Lung microvascular endothelial cell (primary cell): ENCODE results near the gene CBFB. TPM values are rescaled to one million over a fixed set of nuclear protein-coding genes. Genes with fewer than 3 reads are reported as not detected.
"Not testable (repeated sequence)": the region's sequence is repeated elsewhere in the genome, so short reads cannot be mapped to it uniquely, and the experiment has no call there.

ENCODE experiments used
- DNase-seq, 2 donors: peaks; one replicate each; pipeline versions ENCODE4 v3.0.0 to v3.0.0-alpha.2; 2010; ENCODE audit warnings: low read depth in 2 of 2
- total RNA-seq: library from RNA; depleted of rRNA; stranded (reverse); fragments of >200 nt; gene quantifications from 2 replicates; pipeline ENCODE4 v1.2.1, GENCODE V29; 2014

Gene CBFB
- 35.9 and 40.8 TPM in 2 replicates for total RNA-seq

- DNase-seq = peak; percentile 93 to 94
Measured at GRCh38 chr16:67028696-67029253, at the start of gene CBFB. CBFB (plus strand) TSS chr16:67029149; CDS start chr16:67029408, 259 bp downstream.

GRCh38 chr16:66983033-66983432 lies 45.9 kb upstream of the CBFB start:
- DNase-seq = no peak

DNA sequence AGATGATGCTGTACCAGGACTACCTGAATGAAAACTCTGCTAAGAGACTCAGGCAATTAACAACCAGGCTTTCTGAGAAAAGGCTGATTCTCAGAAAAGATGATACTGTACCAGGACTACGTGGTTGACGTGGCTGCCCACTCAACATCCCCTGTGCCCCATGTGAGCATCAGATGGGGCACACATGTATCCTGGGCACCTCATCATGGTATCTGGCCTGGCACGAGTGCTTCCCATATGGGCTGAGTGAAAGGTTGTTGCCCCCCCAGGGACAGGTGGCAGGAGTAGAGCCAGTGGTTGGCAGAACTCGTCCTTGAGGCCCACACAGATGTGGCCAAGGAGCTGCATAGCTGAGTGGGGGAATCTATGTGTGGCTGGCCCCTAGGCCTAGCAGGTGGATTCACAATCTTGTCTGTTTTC lies 44.0 kb upstream of the CBFB start:
- no peak for DNase-seq

DNA sequence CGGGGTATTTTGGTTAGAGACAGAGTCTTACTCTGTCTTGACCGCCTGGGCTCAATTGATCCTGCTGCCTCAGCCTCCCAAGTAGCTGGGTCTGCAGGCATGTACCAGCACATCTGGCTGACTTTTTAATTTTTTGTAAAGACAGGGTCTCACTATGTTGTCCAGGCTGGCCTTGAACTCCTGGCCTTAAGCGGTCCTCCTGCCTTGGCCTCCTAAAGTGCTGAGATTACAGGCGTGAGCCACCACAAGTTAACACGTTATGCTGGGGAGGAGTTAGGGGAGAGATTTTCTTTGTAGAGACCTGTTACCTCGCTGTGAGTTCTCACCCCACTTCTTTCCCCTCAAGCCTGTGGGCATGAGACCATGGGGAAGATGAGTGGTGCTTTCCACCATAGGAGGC lies 42.4 kb upstream of the CBFB start:
- DNase-seq = no peak

GRCh38 chr16:66988197-66988788 lies 40.7 kb upstream of the CBFB start, which contains the start of gene CES4A:
CES4A (plus strand) TSS chr16:66988589; CDS start chr16:66988773, 184 bp downstream.
- no peak for DNase-seq

- DNase-seq = no peak
Measured at GRCh38 chr16:66991545-66992077, 37.3 kb upstream of the CBFB start.

DNA sequence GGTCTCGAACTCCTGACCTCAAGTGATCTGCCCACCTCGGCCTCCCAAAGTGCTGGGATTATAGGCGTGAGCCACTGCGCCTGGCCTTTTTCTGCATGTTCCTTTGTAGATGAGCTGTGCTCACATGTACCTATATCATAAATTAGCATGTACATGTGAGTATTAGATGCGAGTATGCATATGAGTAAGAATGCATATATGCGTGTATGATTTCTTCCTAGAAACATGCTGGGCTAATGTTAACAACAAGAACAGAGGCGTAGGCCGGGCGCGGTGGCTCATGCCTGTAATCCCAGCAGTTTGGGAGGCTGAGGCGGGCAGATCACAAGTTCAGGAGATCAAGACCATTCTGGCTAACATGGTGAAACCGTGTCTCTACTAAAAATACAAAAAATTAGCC lies 35.4 kb upstream of the CBFB start:
- not testable (repeated sequence) for DNase-seq

GRCh38 chr16:66996324-66996982 lies 32.5 kb upstream of the CBFB start:
- DNase-seq = peak; percentile 17 to 40

DNA sequence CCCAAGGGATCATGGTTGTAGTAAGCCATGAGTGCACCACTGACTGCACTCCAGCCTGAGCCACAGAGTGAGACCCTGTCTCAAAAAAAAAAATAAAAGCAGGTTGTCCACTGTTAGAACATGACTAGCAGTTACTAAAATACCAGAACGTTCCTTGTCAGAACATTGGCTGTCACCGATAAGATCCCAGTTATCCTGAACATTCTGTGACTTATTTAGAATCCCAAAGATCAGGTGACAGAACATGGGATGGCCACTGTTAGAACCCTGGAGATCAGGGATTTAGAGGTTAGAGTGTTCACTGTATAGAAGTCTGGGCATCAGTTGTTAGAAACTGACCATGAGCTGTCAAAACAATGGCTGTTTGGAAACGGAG lies 32.0 kb upstream of the CBFB start:
- DNase-seq = no peak

- DNase-seq = peak in 1 of 2 donors; percentile 46
Measured at GRCh38 chr16:67000384-67001351, 28.3 kb upstream of the CBFB start.

DNA sequence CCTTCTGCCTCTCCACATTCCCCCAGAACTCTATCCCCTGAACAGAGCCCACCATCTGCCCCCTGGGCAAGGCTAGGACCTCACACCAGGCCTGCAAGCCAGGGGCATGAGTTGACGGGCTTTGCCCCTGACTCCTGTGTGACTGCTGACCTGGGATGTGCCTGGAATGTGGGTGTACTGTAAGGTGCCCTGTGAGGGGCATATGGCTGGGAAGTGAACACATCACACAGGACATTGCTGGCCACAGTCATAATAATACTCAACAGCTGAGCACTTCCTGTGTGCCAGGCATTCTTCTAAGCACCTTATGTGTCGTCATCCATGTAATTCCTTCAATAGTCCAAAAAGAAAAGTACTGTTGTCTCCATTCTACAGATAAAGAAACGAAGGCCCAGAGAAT lies 27.2 kb upstream of the CBFB start:
- no peak for DNase-seq

- no peak for DNase-seq
Measured at GRCh38 chr16:67006930-67007658, 21.9 kb upstream of the CBFB start.

DNA sequence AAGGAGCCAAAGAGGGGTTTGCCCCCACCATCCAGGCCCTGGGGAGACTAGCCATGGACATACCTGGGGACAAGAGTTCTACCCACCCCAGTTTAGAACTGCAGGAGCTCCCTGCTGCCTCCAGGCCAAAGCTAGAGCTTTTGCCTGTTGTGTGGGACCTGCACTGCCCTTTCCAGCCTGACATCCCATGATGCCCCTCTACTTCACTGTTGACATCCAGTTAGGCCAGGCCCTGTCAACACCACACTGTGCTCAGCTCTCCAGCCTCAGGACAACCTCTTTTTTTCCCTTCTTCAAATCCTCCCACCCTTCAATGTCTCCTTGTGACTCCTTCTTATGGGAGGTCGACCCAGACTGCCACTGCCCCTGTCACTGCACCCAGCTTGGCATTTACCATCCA lies 19.8 kb upstream of the CBFB start:
- no peak for DNase-seq

DNA sequence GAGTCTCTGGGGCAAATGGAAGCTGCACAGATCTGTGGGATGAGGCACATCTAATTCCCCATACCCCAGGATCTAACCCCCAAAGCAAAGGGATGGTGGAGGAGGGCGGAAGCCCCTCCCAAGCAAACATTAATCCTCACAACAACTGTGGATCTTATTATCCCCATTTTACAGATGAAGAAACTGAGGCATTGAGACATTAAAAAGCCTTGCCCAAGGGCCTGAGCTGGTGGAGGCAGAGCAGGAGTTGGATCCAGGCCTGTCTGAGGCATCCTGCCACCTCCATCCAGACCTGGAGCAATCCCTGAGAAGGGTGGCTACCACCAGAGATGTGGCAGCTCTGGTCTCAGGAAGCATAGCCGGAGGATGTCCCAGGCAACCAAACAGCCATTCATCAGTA lies 17.7 kb upstream of the CBFB start:
- DNase-seq = no peak

DNA sequence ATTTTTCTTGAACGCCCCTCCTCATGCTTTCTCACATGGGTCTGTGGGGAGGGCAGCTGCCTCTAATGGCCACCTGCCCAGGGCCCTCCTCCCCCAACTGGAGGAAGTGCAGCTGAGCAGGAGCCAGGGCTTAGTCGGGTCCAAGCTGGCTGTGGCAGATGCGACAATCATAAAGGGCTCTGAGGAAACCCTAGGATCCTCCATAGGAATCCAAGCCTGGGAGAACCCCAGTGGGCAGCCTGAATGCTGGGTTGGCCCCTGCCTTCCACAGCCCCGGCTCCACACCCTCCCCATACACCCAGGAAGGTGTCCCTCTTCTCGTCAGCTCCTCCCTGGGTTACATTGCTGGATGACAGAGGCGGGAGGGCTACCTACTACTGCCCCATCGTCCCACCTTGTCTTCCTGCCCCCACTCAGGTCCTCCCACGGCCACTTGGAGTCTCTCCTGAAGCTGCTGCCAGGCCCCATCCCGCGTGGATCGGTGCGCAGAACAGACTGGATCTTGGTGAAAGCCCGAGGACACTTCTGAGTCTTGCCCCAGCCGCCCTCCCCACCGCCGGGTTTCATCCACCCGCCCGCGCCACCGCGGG lies 15.6 kb upstream of the CBFB start:
- no peak for DNase-seq

- peak; percentile 46 to 75 for DNase-seq
Measured at GRCh38 chr16:67013823-67014633, 14.9 kb upstream of the CBFB start.

DNA sequence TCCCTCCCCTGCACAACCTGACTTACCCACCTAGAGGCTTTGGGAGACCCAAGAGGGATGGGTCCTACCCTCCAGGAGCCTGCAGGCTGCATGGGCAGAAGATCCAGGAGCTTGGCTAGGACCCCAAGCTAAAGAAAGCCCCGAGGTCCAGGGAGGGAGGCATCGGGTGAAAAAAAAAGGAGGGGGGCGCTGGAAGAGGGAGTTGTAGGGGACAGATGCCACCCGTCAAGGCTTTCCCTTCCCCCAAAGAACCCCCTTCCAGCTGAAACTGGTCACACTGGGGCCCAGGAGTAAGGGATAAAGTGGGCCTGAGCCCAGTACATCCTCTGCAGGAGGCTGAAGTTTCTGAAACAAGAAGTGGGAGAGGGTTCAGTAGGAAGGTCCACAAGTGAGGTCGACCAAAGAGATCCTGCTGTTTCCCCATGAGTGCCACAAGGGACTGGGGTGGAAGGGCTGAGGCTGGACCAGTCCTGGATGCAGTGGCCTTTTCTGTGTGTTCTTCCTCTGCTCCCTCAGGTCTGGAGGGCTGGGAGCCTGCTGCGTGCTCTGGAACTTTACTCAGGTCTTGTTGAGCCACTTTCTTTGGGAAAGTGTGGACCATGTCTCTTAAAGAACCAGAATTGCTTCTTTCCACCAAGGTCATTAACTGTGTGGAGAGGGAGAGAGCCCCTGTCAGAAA lies 14.2 kb upstream of the CBFB start:
- no peak for DNase-seq

DNA sequence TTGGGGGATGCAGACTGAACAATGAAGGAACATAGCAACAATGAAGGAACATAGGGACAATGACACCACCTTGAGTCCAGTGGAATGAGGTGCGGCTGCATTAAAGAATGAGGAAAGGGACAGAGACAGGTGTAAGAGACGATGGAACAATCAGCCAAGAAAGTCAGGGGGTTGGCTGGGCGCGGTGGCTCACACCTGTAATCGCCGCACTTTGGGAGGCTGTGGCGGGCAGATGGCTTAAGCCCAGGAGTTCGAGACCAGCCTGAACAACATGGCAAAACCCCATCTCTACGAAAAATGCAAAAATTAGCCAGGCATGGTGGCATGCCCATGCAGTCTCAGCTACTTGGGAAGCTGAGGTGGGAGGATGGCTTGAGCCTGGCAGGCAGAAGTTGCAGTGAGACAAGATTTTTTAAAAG lies 13.6 kb upstream of the CBFB start:
- DNase-seq = no peak

DNA sequence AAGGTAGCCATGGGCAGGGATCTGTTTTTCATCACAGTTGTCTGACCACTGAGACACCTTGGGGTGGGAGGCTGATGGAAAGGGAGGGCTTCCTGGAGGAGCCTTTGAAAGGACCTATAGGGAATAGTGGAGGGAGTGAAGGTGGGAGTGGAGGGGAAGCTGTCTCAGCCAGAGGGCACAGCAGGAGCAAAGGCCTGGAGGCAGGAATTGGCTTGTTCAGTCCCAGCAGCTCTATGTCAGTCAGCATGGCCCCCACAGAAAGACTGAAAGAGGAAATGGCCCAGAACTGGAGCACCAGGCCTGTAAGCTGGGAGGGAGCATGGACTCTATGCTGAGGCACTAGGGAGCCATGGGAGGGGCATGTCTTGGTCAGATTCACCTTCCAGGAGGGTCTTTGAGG lies 12.8 kb upstream of the CBFB start:
- no peak for DNase-seq
